Loucy (cell line): Measurements from ENCODE around the gene COL11A2.

Experiments
- H2AFZ ChIP-seq: fragments of 200-600 bp; sonication (generic); 2 replicates; pipeline ENCODE4 v1.6.0; 2016; ENCODE audit warnings: antibody characterized with exemption, mild to moderate bottlenecking, low read length, moderate library complexity
- H3F3A ChIP-seq: fragments of 200-600 bp; 2 replicates; pipeline ENCODE4 v1.6.0; 2016; ENCODE audit warnings: antibody characterized with exemption, low read depth, mild to moderate bottlenecking
- H3K27me3 ChIP-seq: fragments of 200-600 bp; sonication (generic); 2 replicates; pipeline ENCODE4 v1.6.1; 2014; ENCODE audit warnings: low read length, mild to moderate bottlenecking; ENCODE audit not compliant: insufficient read depth, poor library complexity, severe bottlenecking
- H3K36me3 ChIP-seq: fragments of 200-600 bp; sonication (generic); 2 replicates; pipeline ENCODE4 v1.6.1; 2016; ENCODE audit warnings: low read length; ENCODE audit not compliant: insufficient read depth
- H3K4me1 ChIP-seq: fragments of 200-600 bp; sonication (generic); 2 replicates; pipeline ENCODE4 v1.5.1; 2014; ENCODE audit warnings: low read length, mild to moderate bottlenecking; ENCODE audit not compliant: insufficient read depth, poor library complexity, severe bottlenecking
- H3K4me2 ChIP-seq: fragments of 200-600 bp; sonication (generic); 2 replicates; pipeline ENCODE4 v1.6.0; 2014; ENCODE audit warnings: antibody characterized with exemption, low read length, low read depth, mild to moderate bottlenecking; ENCODE audit not compliant: poor library complexity, severe bottlenecking
- H3K4me3 ChIP-seq: fragments of 200-600 bp; sonication (generic); 2 replicates; pipeline ENCODE4 v1.5.1; 2014; ENCODE audit warnings: low read length, mild to moderate bottlenecking, mixed read lengths; ENCODE audit not compliant: poor library complexity, severe bottlenecking
- H3K79me2 ChIP-seq: fragments of 200-600 bp; sonication (generic); 2 replicates; pipeline ENCODE4 v1.6.1; 2014; ENCODE audit warnings: low read length; ENCODE audit not compliant: insufficient read depth
- H3K9ac ChIP-seq: fragments of 200-600 bp; sonication (generic); 2 replicates; pipeline ENCODE4 v1.6.0; 2014; ENCODE audit warnings: mild to moderate bottlenecking, low read depth, low read length, moderate library complexity; ENCODE audit not compliant: poor library complexity, severe bottlenecking
- H3K9me2 ChIP-seq: fragments of 200-600 bp; sonication (generic); replicated peaks from 2 replicates; pipeline ENCODE4 v1.6.1; 2016; ENCODE audit warnings: low read depth, low read length, mixed read lengths
- H3K9me3 ChIP-seq: fragments of 200-600 bp; sonication (generic); 2 replicates; pipeline ENCODE4 v1.6.1; 2014; ENCODE audit warnings: mild to moderate bottlenecking, antibody characterized with exemption, low read length, low read depth; ENCODE audit not compliant: insufficient read depth
- H4K20me1 ChIP-seq: fragments of 200-600 bp; sonication (generic); 2 replicates; pipeline ENCODE4 v1.6.0; 2014; ENCODE audit warnings: antibody characterized with exemption, low read length, mild to moderate bottlenecking; ENCODE audit not compliant: insufficient read depth, poor library complexity, severe bottlenecking
- EZH2phosphoT487 ChIP-seq: fragments of 200-600 bp; IDR thresholded peaks from 2 replicates; pipeline ENCODE4 v1.6.1; 2018; ENCODE audit warnings: antibody characterized with exemption, mild to moderate bottlenecking, moderate library complexity, borderline replicate concordance
- TF ChIP-seq, protein P1 (sequence below): fragments of 200-600 bp; sonication (generic); conservative IDR thresholded peaks from 2 replicates; pipeline ENCODE4 v1.5.1; 2014; ENCODE audit warnings: mild to moderate bottlenecking, antibody characterized with exemption, low read length

Gene COL11A2

DNA sequence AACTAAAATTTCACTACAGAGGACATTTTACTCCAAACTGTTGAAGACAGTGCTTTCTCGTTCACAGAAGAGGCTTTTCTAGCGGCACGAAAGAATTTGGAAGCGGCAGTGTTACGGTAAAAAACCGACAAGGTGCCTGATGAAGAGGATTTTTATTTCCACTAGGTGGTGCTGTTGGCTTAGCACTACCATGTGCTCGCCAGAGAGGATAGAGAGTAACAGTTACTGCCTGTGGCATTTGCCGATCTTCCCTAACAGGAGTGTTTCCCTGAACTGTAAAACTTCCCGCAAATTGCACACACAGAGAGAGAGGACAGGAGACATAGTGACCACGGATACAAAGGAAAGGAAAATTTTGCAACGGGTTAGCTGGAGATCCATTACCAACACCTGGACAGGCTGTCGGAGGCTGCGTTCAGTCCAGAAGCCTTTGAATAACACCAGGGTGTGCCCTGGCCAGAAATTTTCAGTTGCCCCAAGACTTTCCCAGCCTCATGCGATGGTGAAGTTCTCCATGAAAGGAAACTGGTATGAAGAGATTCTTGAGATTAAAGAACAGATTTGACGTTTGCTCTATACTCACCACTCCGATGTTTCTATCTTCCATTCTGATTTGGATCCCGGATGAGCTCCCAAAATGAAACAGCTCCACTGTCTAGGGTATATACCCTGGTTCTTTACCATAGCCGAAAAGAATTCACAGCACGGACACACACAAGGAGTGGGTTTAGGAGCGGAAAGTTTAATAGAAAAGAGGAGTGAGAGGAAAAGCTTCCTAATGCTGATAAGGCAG is 68.3 kb downstream of the COL11A2 start:
- Histone ChIP-seq H4K20me1 (no peaks in the 10 kb centered on the region), H3K9ac (no peak overlapping the region), H2AFZ (peak overlapping the region; percentile 47), H3F3A (no peaks in the 10 kb centered on the region), H3K36me3 (no peaks in the 10 kb centered on the region), H3K4me2 (no peak overlapping the region), H3K9me3 (no peaks in the 10 kb centered on the region), H3K9me2 (no peaks in the 10 kb centered on the region), H3K4me1 (no peaks in the 10 kb centered on the region), H3K79me2 (no peaks in the 10 kb centered on the region), H3K4me3 (no peak overlapping the region), H3K27me3 (no peaks in the 10 kb centered on the region)
- no peak for TF ChIP-seq EZH2phosphoT487
- TF ChIP-seq, protein P1, sequence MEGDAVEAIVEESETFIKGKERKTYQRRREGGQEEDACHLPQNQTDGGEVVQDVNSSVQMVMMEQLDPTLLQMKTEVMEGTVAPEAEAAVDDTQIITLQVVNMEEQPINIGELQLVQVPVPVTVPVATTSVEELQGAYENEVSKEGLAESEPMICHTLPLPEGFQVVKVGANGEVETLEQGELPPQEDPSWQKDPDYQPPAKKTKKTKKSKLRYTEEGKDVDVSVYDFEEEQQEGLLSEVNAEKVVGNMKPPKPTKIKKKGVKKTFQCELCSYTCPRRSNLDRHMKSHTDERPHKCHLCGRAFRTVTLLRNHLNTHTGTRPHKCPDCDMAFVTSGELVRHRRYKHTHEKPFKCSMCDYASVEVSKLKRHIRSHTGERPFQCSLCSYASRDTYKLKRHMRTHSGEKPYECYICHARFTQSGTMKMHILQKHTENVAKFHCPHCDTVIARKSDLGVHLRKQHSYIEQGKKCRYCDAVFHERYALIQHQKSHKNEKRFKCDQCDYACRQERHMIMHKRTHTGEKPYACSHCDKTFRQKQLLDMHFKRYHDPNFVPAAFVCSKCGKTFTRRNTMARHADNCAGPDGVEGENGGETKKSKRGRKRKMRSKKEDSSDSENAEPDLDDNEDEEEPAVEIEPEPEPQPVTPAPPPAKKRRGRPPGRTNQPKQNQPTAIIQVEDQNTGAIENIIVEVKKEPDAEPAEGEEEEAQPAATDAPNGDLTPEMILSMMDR = peak; percentile 84

DNA sequence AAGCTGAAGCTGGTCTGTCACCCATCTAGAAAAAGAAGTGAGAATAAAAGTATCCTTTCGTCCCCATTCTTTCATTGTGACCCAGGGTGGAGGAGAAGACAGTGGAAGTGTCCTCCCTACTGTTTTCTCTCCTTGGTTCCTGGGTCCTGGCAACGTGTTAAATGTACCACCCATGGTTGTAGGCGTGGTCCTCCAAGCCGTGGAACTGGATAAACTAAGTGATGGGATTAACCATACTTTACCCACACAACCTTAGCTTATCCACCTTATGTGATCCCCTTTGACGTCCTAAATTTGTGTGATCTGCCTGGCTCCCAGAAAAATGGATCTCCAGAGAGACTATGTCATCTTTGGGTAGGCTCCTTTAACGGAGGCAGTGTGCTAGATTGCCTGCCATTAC is 69.1 kb downstream of the COL11A2 start:
- TF ChIP-seq, protein P1 = no peak
- TF ChIP-seq EZH2phosphoT487 = no peak
- no peaks in the 10 kb centered on the region for H3K79me2 ChIP-seq
- no peak overlapping the region for H3K4me3 ChIP-seq
- no peak overlapping the region for H2AFZ ChIP-seq
- H3K36me3 ChIP-seq = no peaks in the 10 kb centered on the region
- H3K4me1 ChIP-seq = no peaks in the 10 kb centered on the region
- H3K4me2 ChIP-seq = no peak overlapping the region
- H3K27me3 ChIP-seq = no peaks in the 10 kb centered on the region
- no peak overlapping the region for H3K9ac ChIP-seq
- H4K20me1 ChIP-seq = no peaks in the 10 kb centered on the region
- no peaks in the 10 kb centered on the region for H3K9me3 ChIP-seq
- no peaks in the 10 kb centered on the region for H3F3A ChIP-seq
- no peaks in the 10 kb centered on the region for H3K9me2 ChIP-seq

DNA sequence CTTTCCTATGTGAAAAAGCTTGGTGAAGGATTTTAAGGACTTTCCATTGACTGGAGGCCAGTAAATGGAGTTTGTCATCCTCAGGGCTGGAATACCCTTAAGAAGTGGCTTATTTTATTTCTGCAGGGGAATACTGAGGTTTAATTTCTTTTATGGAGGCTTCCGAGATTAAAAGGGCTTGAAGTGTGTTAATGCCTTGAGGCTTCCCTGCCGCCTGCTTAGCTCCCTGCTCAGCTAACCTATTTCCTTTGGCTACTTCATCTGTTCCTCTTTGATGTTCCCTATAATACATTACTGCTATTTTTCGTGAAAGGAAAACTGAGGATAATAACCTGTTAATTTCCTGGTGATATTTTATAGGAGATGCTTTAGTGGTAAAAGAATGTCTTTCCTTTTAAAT is 72.3 kb downstream of the COL11A2 start:
- Histone ChIP-seq H2AFZ (no peak overlapping the region), H3K4me2 (no peak overlapping the region), H4K20me1 (no peaks in the 10 kb centered on the region), H3K9me2 (no peaks in the 10 kb centered on the region), H3F3A (no peaks in the 10 kb centered on the region), H3K4me1 (no peaks in the 10 kb centered on the region), H3K4me3 (no peak overlapping the region), H3K79me2 (no peaks in the 10 kb centered on the region), H3K9ac (no peak overlapping the region), H3K36me3 (no peaks in the 10 kb centered on the region), H3K9me3 (no peaks in the 10 kb centered on the region), H3K27me3 (no peaks in the 10 kb centered on the region)
- TF ChIP-seq EZH2phosphoT487 = no peak
- TF ChIP-seq, protein P1 = no peak
